ENCODE measurements around the gene PANK4.
"Not testable (repeated sequence)": the region's sequence is repeated elsewhere in the genome, so short reads cannot be mapped to it uniquely, and the experiment has no call there.

PANK4 gene

GRCh38 chr1:2460203-2460602, 66.2 kb downstream of the PANK4 start:
- DNase-seq (ENCODE audit: low spot score) = no peak

GRCh38 chr1:2459757-2460156, 66.6 kb downstream of the PANK4 start:
- no peak for DNase-seq (ENCODE audit: low spot score)

- DNase-seq (ENCODE audit: low spot score) = not testable (repeated sequence)
Measured at GRCh38 chr1:2459102-2459753, 67.2 kb downstream of the PANK4 start.

- DNase-seq (ENCODE audit: low spot score) = no peak
Measured at GRCh38 chr1:2458687-2459086, 67.7 kb downstream of the PANK4 start.

Data from SW480 (cell line).